ENCODE data around the gene WWP2.
"Not testable (repeated sequence)": the region's sequence is repeated elsewhere in the genome, so short reads cannot be mapped to it uniquely, and the experiment has no call there.

WWP2 gene

GRCh38 chr16:69796285-69797118, 34.4 kb downstream of the WWP2 start:
- DNase-seq (ENCODE audit: low read depth in 2 of 2): no peak

- no peak for DNase-seq (ENCODE audit: low read depth in 2 of 2)
These were observed 36.3 kb downstream of the WWP2 start for GRCh38 chr16:69798466-69798865.

- DNase-seq (ENCODE audit: low read depth in 2 of 2): no peak
These were observed 37.5 kb downstream of the WWP2 start for GRCh38 chr16:69799611-69800031.

DNA sequence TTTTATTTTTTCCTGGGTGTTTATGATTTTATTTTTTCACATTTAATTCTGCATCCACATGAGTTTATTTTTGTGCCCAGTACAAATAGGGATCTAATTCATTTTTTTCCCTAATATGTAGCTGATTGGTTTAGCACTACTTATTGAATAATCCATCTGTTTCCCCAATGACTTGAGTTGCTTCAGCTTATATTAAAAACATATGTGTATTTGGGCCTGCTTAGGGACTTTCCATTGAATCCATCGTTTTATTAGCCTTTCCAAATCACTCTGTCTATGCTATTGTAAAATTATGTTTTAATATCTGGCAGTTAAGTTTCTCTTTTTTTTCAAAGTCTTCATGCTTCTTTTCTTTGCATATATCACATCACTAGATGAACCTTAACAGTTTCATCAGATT, 42.2 kb downstream of the WWP2 start:
- no peak for DNase-seq (ENCODE audit: low read depth in 2 of 2)

DNA sequence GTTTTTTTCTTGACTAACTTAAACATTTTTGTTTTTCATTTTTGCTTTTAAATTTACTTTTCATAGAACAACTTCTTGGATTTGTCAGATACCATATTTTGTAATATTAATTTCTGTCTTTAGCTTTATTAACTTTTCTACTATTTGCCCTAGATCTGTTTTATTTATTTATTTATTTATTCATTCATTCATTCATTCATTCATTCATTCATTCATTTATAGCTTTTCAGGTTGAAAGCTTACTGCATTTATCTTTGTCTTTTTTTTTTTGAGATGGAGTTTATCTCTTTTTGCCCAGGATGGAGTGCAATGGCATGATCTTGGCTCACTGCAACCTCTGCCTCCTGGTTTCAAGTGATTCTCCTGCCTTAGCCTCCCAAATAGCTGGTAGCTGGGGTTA, 44.6 kb downstream of the WWP2 start:
- DNase-seq (ENCODE audit: low read depth in 2 of 2): not testable (repeated sequence)

GRCh38 chr16:69812688-69813014, 50.5 kb downstream of the WWP2 start:
- DNase-seq (ENCODE audit: low read depth in 2 of 2): no peak

DNA sequence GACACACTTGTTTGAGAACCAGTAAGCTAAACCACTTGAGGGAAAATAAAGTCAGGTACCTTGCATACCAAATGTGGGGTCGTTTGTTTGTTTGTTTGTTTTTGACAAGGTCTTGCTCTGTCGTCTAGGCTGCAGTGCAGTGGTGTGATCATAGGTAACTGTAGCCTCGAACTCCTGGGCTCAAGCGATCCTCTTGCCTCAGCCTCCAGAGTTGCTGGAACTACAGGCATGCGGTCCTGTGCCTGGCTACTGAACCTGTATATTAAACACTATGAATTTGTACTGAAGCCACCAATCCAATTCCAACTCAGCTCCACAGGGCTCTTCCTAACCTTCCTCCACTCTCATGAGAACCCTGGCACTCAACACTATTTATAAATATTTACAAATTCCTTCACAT, 51.9 kb downstream of the WWP2 start:
- DNase-seq (ENCODE audit: low read depth in 2 of 2): no peak

DNA sequence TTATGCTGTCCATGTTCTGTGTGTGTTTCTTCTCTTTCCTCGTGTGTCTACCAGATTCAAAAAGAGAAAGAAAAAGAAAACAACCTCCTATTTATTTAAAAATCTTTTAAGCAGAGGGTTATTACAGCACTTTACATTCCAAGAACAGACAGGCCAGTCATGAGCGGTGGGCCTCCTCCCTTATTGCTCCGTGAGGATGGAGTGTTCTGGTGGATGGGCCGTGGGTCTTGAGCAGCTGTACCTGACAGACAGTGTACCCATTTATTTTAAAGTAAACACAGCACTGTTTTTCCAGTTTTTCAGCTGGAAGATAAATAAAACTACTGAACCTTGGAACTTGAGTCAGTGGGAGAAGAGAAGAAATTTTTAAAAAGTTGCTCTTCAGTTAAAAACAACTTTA, 52.4 kb downstream of the WWP2 start:
- no peak for DNase-seq (ENCODE audit: low read depth in 2 of 2)

- not testable (repeated sequence) for DNase-seq (ENCODE audit: low read depth in 2 of 2)
These were observed 53.2 kb downstream of the WWP2 start for GRCh38 chr16:69815216-69815883.

DNA sequence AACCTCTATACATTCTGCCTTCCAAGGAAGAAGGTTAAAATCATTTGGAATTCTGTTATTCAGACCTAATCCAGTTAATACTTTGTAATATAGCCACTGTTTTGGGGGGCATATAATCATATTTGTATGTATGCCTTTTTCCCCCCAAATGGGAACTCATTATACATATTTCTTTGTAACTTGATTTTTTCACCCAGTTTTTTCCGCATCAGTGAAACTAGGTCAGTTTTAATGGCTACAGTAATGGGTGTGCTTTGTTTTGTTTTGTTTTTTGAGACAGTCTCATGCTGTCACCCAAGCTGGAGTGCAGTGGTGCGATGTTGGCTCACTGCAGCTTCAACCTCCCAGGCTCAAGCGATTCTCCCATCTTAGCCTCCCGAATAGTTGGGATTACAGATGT, 54.9 kb downstream of the WWP2 start:
- DNase-seq (ENCODE audit: low read depth in 2 of 2): no peak

DNA sequence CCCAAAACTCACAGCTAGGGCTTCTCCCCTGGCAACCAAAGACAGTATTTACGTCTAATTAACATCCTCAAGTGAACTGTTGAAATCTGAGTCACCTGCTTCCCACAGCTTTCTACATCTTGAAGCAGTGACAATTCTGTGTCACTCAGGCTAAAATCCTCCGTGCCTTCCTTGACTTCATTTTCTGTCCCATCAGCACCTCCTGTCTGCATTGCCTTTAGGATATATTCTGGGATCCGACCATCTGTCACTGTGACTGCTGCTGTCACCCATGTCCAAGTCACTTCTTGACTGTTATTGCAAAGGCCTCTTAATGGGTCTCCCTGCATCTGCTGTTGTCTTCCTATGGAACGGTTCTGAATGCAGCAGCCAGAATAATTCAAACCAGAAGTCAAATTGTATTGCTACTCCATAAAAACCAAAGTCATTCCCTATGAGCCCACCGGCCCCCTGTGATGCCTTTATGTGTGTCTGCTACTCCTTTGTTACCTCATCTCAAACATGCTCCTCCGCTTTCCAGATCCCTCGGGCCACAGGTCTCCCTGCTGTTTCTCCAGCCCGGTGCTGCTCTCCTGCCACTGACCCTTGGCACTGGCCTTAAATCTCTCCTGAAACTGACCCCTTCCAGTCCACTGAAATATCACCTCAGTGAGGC, 56.9 kb downstream of the WWP2 start:
- DNase-seq (ENCODE audit: low read depth in 2 of 2): no peak

DNA sequence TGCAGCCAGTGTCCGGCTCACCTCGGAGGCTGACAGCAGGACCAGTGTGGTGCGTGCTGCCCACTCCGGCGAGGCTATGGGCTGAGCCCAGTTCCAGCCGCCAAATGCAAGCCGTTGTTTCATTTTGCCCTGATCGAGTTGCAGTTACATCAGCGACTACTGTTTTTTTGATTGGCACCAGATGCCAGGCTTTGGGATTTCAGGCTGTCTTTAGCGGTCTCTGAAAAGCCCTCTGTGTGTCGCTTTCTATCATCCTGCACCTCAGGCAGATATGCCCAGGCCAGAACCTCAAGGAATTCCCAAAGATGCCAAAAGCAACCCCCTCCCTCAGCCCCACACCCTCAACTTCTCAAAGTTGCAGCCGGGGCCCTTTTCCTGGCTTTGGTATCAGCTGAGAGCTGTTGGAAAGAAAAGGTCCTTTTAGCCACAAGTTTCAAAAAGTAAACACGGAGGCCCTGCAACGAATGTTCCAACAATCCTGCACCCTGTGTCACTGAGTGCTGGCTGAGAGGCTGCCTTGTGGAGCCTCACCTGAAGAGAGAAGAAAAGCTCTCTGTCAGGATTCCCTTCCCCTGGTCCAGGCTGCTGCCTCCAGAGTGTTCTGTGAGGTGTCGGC, 58.9 kb downstream of the WWP2 start:
- no peak for DNase-seq (ENCODE audit: low read depth in 2 of 2)

GRCh38 chr16:69821844-69822173, 59.7 kb downstream of the WWP2 start:
- DNase-seq (ENCODE audit: low read depth in 2 of 2): no peak

DNA sequence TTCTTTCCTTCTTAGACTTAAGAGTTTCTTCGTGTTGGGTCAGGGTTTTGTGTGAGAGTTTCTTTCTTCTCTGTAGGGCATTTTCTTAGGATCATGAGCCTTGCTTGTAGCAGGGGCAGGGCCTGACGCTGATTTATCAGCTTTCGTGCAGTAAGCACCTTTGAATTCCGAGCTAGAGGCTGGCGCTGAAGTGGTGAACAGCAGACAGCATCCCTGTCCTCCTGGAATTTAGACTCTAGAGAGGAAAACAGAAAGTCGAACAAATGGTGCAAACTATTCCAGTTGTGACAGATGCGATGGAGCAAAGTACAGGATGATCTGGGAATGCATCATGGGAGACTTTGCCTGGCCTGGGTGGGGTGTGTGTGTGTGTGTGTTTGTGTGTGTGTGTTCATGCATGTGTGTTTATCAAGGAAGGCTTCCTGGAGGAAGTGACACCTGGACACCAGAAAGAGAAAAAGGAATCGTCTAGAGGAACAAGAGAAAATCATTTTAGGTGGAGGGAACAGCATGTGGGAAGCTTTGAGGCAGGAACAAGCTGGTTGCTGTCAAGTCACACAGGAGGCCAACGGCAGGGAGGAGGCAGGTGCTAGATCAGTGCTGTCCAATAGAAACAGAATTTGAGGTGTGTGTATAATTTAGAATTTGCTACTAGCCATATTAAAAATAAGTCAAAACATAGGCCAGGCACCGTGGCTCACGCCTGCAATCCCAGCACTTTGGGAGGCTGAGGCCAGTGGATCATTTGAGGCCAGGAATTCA, 60.2 kb downstream of the WWP2 start:
- no peak for DNase-seq (ENCODE audit: low read depth in 2 of 2)

DNA sequence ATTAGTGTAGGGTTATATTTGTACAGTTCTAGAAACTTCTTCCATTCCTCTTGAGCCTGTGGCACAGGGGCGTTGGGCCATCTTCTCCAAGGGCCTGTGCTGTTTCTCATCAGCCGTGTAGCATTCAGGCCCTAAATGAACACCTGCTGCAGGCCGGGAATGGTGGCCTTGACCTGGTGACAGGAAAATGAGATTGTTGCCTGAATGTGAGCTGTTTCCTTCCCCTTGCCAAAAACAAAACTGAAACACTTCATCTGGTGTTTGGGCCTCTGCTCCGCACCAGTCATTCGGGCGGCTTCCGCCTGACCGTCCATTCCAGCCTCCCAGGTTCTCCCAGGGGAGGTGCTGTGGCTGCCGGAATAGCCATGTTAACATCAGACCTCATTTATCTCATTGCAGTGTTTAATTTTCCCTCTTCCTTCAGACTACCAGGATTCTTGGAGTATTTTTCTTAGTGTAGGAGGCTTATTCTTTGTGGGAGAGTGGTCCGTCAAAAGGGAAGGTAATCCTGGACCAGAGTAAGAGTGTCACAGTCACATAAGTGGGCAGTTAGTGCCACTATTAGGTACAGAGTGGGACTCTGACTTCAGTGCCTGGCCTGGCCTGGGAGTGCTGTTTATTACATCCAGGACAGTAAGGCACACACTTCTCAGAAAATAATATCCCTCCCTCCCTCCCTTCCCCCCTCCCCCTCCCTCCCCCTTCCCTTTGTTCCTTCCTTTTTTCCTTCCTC, 61.9 kb downstream of the WWP2 start:
- no peak for DNase-seq (ENCODE audit: low read depth in 2 of 2)

DNA sequence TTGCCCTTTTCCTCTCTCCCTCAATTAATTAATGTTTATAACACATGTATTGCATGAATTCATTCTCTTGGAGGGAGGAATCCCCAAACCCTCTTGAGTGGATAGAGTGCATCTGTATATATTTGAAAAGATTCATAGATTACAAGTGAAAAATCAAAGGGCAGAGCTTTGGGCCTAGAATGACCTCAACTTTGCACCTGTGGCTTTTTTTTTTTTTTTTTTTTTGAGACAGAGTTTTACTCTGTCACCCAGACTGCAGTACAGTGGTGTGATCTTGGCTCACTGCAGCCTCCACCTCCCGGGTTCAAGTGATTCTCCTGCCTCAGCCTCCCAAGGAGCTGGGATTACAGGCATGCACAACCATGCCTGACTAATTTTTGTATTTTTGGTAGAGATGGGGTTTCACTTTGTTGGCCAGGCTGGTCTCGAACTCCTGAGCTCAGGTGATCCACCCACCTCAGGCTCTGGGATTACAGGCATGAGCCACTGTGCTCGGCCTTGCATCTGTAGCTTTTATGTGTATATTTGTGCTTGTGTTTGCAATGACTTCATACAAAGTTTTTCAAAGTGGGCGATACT, 62.5 kb downstream of the WWP2 start:
- not testable (repeated sequence) for DNase-seq (ENCODE audit: low read depth in 2 of 2)

DNA sequence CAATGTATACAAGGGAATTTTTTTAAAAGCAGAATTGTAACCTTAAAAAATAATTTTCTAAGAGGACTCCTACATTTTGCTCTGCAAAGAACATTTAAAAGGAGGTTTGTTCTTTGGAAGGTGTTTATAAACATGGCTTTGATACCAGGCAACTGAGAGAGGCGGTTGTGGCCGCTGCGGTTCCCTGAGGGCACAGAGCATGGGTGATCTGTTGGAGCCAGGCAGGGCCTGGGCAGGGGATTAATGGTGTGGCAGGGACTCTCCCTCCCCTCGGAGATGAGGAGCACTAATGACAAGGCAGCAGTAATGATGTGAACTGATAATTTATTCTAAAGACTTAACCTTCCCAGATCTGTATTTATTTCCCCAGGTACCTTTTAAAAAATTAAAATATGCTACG, 65.4 kb downstream of the WWP2 start:
- no peak for DNase-seq (ENCODE audit: low read depth in 2 of 2)

DNA sequence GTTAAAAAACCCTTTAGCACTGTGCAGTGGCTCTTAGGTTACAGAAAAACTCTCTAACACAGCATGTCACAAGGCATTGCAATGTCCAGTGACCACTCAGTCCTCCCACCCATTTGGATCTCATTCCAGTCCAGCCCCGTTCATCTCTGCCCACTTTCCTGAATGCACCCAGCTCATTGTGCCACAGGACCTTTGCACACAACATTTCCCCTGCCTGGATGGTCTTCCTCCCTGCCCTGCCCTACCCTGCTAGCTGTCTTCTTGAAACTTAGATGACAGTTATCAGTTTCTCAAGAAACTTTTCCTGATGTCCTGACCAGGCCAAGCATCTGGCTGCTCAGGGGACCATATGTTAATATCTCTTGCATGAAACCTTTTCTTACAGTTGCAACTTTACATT, 67.2 kb downstream of the WWP2 start:
- no peak for DNase-seq (ENCODE audit: low read depth in 2 of 2)

- no peak for DNase-seq (ENCODE audit: low read depth in 2 of 2)
These were observed 68.0 kb downstream of the WWP2 start for GRCh38 chr16:69830146-69830533.

GRCh38 chr16:69830534-69831211, 68.5 kb downstream of the WWP2 start:
- no peak for DNase-seq (ENCODE audit: low read depth in 2 of 2)
